Heart right ventricle (tissue), 16 donors: ENCODE results near the gene EFNA3. TPM values are rescaled to one million over a fixed set of nuclear protein-coding genes. Genes with fewer than 3 reads are reported as not detected.

Experiments used
- ATAC-seq, 8 donors: fragments of 200-7000 bp; cut with Tn5 transposase; one replicate each; pipeline ENCODE4 v1.9.1; 2020; ENCODE audit warnings: mild to moderate bottlenecking in 8 of 8, moderate library complexity in 8 of 8, moderate number of reproducible peaks in 1 of 8
- DNase-seq, 2 donors: peaks; one replicate each; pipeline ENCODE4 v3.0.0-alpha.2; 2020
- H3K27ac ChIP-seq, 10 donors: fragments of 200-600 bp; sonication (generic) in 2 of 10; one replicate each; pipeline versions ENCODE4 v1.5.0 to v1.8.0; 2020 to 2022; ENCODE audit warnings: mild to moderate bottlenecking in 3 of 10
- H3K27me3 ChIP-seq, 7 donors: fragments of 200-600 bp; one replicate each; pipeline ENCODE4 v1.8.0; 2021 to 2022; ENCODE audit warnings: mild to moderate bottlenecking in 2 of 7
- H3K36me3 ChIP-seq, 9 donors: fragments of 200-600 bp; sonication (generic) in 1 of 9; one replicate each; pipeline versions ENCODE4 v1.5.0 to v1.8.0; 2020 to 2022; ENCODE audit warnings: mild to moderate bottlenecking in 2 of 9
- H3K4me1 ChIP-seq, 9 donors: fragments of 200-600 bp; sonication (generic) in 1 of 9; one replicate each; pipeline versions ENCODE4 v1.5.0 to v1.8.0; 2020 to 2022; ENCODE audit warnings: mild to moderate bottlenecking in 4 of 9
- H3K4me3 ChIP-seq, 10 donors: fragments of 200-600 bp; sonication (generic) in 2 of 10; one replicate each; pipeline versions ENCODE4 v1.5.0 to v1.8.0; 2020 to 2022; ENCODE audit warnings: mild to moderate bottlenecking in 7 of 10, moderate library complexity in 2 of 10
- H3K9me3 ChIP-seq, 11 donors: fragments of 200-600 bp in 10 of 11; sonication (generic) in 2 of 11; one replicate each; pipeline versions ENCODE4 v1.5.0 to v1.8.0; 2013 to 2022; ENCODE audit warnings: mild to moderate bottlenecking in 2 of 11, control low read depth in 1 of 11, moderate library complexity in 1 of 11
- CTCF ChIP-seq, 9 donors: fragments of 200-600 bp; sonication (generic) in 2 of 9; IDR thresholded peaks; one replicate each; pipeline versions ENCODE4 v1.5.0 to v1.8.0; 2021 to 2022; ENCODE audit warnings: antibody characterized with exemption in 9 of 9, mild to moderate bottlenecking in 5 of 9, moderate library complexity in 1 of 9
- WGBS, 2 donors: extraction: QIAGEN DNeasy Blood & Tissue Kit; methylation state at CpG; one replicate each; pipeline ENCODE4 v1.1.7; 2013; ENCODE audit warnings: inconsistent platforms in 1 of 2; 5-methylcytosine and 5-hydroxymethylcytosine counted together
- intact Hi-C, 10 donors: fragments of 100-400 bp; cut with DNase I; formaldehyde crosslinking; loops; one replicate each; pipeline versions ENCODE4 v1.11.1 to v1.14.2; 2022
- polyA plus RNA-seq, 2 donors: library from polyadenylated mRNA; stranded (reverse); fragments of 200-250 nt; gene quantifications; one replicate each; pipeline ENCODE4 v1.2.3, GENCODE V29; 2013
- total RNA-seq, 10 donors: library from RNA; stranded (reverse); fragmentation: NEBNext Ultra II Directional in 3 of 10; extraction: Animal tissue kit (Norgen Biotek cat#: 25700) in 3 of 10; gene quantifications; one replicate each; pipeline versions ENCODE4 v1.2.1 to v1.2.4, GENCODE V29; 2021 to 2023
- donor health status: Arrhythmogenic right ventricular cardiomyopathy.
- donor health status: ischemic (EF 13 %, LVEDD 7.1; RV severe dilation, severe dysfunction).
- donor health status: healthy with polysubstance abuse.
- donor health status: DM: no; HTN: yes; CAD: no.
- donor health status: DM: no; HTN: no; CAD: no.
- donor health status: ischemic (EF 25% LVEDD 6.9; RV normal size, moderate dysfunction).
- donor health status: ischemic (EF 25% LVEDD 5.7; RV mildly dilated, moderate dysfunction).
- donor health status: healthy.
- donor health status: DM: yes; HTN: yes; CAD: no.
- donor health status: Ischemic cardiomyopathy.
- donor health status: ischemic (EF 35%, LVEDD 5.7; RV mildly dilated, moderate dysfunction).
- donor health status: nonischemic (EF 11% LVEDD 7.7; RV severe dilation, severe dysfunction).
- donor health status: DM: yes; HTN: yes; CAD: no.
- donor health status: PGD.
- donor health status: ischemic (EF 29% LVEDD 5.4; RV normal size, mild dysfunction).
- donor health status: nonischemic (EF 23%, LVEDD 6.1; RV moderate dilation, normal function).

EFNA3 gene
- total and polyA plus RNA-seq, 12 donors = 0.23 to 1.9 (median 0.47) TPM; not detected in 1

GRCh38 chr1:155044365-155044764 is 34.3 kb upstream of the EFNA3 start:
- peak overlapping the region in 7 of 10 donors; percentile 5 to 63 (median 48) for H3K27ac ChIP-seq
- DNase-seq = no peak
- no peak overlapping the region for H3K4me3 ChIP-seq
- no peaks in the 10 kb centered on the region for H3K27me3 ChIP-seq
- no peak for TF ChIP-seq CTCF (IDR thresholded peaks at IDR 0.05)
- 91 to 92% methylated on average over 6 of the region's 6 CpGs for WGBS, 2 donors
- H3K9me3 ChIP-seq = no peaks in the 10 kb centered on the region
- no peaks in the 10 kb centered on the region for H3K36me3 ChIP-seq
- peaks cover 0 to 14% (median 10%) of the 10 kb centered on the region in 9 donors for H3K4me1 ChIP-seq
- intact Hi-C loops = loop anchor here in 2 of 10 donors (2.0 kb wide), 2 partner anchors 18 to 40 kb away; partner anchors contain the start of gene EFNA4 (in 1 of the 2)
- no peak for ATAC-seq

GRCh38 chr1:155044812-155045657 is 33.6 kb upstream of the EFNA3 start:
- Histone ChIP-seq H3K36me3 (no peaks in the 10 kb centered on the region), H3K4me1 (peaks cover 4 to 21% (median 16%) of the 10 kb centered on the region in 9 donors), H3K27ac (peak overlapping the region in 7 of 10 donors; percentile 5 to 63 (median 48)), H3K4me3 (no peak overlapping the region), H3K27me3 (no peaks in the 10 kb centered on the region), H3K9me3 (no peaks in the 10 kb centered on the region)
- WGBS, 2 donors = 45 to 56% methylated on average over 7 of the region's 7 CpGs
- intact Hi-C loops = loop anchor here in 7 of 10 donors (1.0 to 5.0 kb wide), 5 partner anchors 16 to 40 kb away; partner anchors contain the start of gene EFNA4 (in 1 of the 7)
- peak; percentile 89 to 96 (median 93) for ATAC-seq
- peak; percentile 64 to 90 (median 80) for TF ChIP-seq CTCF (IDR thresholded peaks at IDR 0.05)
- peak; percentile 72 to 85 for DNase-seq

- no peak for TF ChIP-seq CTCF (IDR thresholded peaks at IDR 0.05)
- Histone ChIP-seq H3K27me3 (no peaks in the 10 kb centered on the region), H3K4me1 (peaks cover 10 to 54% (median 33%) of the 10 kb centered on the region in 9 donors), H3K4me3 (no peak overlapping the region), H3K9me3 (no peaks in the 10 kb centered on the region), H3K36me3 (peaks cover 0 to 6% (median under 1%) of the 10 kb centered on the region in 9 donors), H3K27ac (no peak overlapping the region)
- WGBS, 2 donors = 95% methylated on average over 8 of the region's 8 CpGs
- intact Hi-C loops = loop anchor here in 1 of 10 donors (5.0 kb wide), 1 partner anchor 34 kb away; no protein-coding TSS in a partner anchor
- DNase-seq (no peak), ATAC-seq (no peak)
Measured at GRCh38 chr1:155048449-155049334, 29.9 kb upstream of the EFNA3 start.
